Stimulated activated CD4-positive, alpha-beta T cell treated with anti-CD3 and anti-CD28 coated beads, TNF-alpha, amount 100 ng/mL, for 24 hours (primary cell): Measurements from ENCODE around the gene PPP1R12A.
"Not testable (repeated sequence)": the region's sequence is repeated elsewhere in the genome, so short reads cannot be mapped to it uniquely, and the experiment has no call there.

ENCODE experiments used
- DNase-seq, 3 experiments: peaks; one replicate each; pipeline ENCODE4 v3.0.0-alpha.2; 2020; ENCODE audit warnings: low read depth in 3 of 3

Gene PPP1R12A

DNA sequence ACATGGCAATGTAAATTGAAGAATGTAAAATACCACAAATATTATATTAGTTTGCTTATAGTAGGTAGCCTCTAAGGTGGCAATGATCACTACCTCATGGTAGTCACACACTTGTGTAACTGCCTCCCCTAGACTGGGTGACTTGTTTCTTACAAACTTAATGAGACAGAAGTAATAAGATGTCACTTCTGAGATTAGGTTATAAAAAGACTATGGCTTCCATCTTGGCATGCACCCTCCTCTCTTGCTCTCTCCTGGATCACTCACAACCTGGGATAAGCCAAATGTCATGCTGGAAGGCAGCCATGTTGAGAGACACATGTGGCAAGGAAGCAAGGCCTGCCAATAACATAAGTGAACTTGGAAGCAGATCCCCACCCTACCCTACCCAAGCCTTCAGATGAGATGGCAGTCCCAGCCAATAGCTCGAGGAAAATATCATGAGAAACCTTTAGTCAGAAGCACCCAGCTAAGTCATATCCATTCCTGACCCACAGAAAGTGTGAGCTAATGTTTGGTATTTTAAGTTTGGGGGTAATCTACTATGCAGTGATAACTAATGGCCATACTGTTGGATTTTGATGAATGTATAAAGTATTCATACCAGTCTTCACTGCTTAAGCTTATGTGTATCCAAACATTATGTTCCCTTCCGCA is 43.3 kb downstream of the PPP1R12A start:
- no peak for DNase-seq

DNA sequence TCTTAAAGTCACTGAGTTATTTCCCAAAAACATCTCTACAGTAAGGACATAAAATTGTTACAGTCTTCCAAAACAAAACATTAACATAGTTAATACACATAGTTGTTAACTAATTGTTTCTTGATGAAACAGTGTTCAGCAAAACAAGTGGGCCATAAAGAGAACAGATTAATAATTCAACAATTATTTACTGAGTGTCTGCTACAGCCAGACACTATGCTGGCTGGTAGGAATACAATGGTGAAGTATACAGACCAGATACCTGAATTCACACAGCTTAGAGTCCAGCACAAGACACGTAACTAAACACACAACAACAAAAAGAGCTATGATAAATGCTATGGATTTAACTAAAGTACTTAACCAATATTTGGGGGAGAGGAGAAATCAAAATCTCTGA is 47.0 kb downstream of the PPP1R12A start:
- DNase-seq: no peak

DNA sequence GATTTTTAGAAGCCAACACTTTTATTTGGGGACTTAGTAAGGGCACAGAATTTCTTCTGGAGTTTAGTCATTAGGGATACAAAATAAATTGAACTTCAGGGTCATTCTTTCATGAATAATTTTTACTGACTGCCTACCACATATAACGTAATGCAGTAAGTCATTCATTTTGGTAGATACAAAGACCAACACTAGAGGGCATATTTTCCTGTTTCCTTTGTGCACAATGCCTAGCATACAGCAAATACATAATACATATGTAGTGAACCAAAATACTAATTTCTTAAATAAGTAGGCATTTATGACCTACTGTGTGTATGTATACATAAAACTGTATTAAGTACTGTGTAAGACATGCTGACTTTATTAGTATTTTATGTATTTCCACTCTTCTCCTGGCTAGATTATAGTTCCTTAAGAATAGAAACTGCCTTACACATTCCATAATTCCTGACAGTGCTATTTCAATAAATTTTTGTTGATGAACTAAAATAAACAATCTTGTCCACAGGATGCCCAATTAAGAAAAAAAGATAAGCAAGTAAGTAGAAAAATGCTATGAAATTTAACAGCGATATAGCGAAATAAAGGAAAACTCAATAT is 47.9 kb downstream of the PPP1R12A start:
- DNase-seq: no peak

DNA sequence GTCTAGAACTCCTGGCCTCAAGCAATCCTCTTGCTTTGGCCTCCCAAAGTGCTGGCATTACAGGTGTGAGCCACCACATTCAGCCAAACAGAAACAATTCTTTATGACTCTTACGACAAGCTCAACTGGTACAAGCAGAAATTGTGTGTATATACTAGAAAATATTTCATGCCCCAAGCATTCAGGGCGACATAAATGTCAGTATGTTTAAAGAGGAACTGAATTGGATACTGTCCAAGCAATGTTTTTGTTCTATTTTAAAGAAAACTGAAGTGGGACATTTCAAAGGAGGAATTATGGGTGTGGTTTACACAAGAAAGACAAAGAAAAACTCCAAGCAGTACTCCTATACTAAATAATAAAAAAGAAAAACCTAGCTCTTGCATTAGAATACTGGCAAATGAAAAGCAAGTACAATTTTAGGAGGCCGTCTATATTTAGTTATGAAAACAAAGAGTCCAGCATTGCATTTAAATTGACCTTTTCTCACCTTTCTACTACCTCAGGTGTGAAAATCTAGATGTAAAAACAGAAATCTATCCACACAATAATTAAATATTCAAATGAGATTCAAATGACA is 48.9 kb downstream of the PPP1R12A start:
- no peak for DNase-seq

DNA sequence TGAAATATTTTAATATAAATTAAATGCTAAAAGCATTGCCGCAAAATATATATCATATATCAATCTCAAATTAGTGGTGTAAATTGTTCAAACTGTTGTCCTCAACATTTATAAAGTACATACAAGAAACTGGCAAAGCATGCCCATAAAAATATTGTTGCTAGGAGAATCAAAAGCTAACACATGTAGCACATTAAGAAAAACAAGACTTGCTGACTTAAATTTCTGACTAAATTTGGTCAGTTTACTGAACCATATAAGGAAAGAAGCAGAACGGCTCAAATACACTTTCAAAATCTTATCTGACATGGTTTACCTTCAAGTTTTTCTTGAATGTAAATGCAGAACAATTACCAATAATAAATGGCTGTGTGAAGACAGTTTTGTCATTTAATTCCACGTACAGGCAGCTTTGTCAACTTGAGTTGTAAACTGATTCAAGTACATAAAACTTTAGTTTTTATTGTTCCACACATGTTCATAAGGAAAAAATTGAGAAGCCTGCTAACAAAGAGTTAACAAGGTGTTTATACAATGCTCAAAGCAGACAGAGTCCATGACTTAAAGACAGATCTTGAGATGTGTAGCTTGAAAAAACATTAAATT is 50.4 kb downstream of the PPP1R12A start:
- DNase-seq: no peak

DNA sequence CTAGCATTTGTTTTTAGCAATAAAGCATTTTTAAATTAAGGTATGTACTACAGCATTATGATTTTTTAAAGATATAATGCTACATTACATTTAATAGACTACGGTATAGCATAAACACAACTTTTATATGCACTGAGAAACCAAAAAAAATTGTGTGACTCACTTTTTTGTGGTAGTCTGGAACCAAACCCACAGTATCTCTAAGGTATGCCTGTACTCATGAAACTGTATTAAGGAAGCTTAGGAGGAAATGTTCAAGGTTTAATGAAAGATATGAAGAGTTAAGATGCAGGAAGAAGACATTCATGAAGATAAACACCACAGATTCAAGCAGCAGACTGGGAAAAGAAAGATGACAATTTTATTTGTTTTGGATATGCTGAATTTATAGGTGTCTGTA is 51.7 kb downstream of the PPP1R12A start:
- DNase-seq: no peak

DNA sequence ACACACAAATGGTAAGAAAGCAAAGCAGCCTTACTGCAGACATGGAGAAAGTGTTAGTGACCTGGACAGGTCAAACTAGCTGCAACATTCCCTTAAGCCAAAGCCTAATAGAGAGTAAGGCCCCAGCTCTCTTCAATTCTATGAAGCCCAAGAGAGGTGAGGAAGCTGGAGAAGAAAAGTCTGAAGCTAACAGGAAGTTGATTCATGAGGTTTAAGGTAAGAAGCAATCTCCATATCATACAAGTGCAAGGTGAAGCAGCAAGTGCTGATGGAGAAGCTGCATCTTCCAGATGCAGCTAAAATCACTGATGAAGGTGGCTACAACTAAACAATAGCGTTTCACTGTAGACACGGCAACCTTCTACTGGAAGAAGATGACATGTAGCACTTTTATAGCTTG is 53.5 kb downstream of the PPP1R12A start:
- DNase-seq: no peak

DNA sequence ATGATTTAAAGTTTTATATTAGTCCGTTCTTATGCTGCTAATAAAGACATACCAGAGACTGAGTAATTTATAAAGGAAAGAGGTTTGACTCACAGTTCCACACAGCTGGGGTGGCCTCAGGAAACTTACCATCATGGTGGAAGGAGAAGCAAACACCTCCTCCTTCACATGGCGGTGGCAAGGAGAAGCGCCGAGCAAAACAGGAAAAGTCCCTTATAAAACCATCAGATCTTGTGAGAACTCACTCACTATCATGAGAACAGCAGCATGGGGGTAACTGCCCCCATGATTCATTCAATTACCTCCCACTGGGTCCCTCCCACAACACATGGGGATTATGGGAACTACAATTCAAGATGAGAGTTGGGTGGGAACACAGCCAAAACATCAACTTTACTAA is 56.4 kb downstream of the PPP1R12A start:
- DNase-seq: not testable (repeated sequence)

DNA sequence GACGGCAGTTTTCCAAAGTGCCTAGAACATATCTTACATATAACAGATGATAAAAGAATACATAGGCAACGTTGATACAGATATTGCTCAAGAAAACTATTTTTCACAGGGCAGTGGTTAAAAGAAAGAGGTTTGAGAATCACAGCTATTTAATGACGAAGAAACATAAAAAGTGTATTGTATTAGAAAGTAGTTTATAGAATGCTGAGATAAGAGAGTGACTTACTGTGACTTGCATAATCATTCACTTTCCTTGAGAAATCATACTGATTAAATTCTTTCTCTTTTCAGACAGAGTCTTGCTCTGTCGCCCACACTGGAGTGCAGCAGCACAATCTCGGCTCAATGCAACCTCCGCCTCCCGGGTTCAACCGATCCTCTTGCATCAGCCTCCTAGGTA is 57.7 kb downstream of the PPP1R12A start:
- no peak for DNase-seq

DNA sequence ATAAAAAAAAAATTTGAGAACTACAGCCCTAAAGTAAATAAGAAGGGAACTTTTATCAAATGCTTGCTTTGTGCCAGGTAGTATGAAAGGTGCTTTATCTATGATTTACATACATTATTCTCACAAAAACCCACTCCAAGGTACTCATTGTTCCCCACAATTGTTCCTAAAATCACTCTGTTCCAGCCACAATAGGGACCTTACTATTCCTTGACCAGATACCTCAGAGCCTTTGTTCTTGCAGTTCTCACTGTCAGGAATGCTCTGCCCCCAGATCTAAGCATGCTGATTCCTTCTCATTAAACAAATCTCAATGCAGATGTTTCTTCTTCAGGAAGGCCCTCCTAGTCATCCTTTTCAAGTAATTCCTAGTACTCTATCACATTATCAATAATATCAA is 60.2 kb downstream of the PPP1R12A start:
- no peak for DNase-seq

DNA sequence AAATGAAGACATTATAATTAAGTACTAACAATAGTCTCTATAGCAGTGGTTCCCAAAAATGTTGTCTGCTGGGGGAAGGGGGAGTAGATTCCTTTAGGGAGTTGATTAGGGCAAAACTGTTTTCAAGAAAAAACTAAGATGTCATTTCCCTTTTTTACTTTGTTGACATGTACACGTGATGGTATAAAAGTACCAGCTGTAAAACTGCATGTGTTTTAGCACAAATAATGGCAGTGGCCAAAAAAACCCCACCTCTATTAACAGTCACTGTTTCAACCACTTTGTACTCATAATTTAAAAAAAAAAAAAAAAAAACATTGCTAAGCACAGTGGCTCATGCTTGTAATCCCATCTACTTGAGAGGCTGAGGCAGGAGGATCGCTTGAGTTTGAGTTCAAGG is 61.7 kb downstream of the PPP1R12A start:
- DNase-seq: no peak

DNA sequence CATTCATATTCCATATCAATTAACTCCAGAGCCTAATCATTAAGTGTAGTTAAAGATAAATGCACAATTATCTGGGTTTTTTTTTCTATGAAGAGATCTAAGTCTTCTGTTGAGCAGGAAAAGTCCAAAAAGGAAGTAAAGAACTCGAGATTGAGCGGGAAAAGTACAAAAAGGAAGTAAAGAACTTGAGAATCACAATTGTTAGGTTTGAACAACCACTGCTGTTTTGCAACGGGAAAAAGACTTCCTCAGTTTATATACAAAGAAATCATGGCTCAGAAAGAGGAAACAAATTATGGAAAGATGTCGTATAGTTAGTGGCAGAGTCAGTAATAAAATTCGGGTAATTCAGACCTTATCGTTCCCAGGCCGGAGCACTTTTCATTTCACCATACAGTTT is 63.3 kb downstream of the PPP1R12A start:
- DNase-seq: no peak

DNA sequence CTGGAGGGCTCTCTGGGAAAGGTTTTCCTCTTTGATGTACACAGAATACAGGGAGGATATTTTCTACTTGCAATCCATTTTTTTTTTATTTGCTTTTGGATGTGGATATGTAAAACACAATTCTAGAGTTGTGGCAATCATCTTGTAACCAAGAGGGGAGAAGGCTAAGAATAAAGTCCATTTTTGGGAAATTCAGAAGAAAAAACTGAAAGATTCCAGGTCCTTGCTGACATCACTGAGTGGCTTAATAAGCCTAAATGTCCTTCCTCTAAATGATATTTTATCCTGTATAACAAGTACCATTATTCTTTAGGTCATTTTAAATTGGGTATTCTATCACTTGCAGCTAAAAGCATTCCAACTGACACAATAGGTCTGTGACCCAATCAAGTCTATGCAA is 64.0 kb downstream of the PPP1R12A start:
- DNase-seq: no peak

DNA sequence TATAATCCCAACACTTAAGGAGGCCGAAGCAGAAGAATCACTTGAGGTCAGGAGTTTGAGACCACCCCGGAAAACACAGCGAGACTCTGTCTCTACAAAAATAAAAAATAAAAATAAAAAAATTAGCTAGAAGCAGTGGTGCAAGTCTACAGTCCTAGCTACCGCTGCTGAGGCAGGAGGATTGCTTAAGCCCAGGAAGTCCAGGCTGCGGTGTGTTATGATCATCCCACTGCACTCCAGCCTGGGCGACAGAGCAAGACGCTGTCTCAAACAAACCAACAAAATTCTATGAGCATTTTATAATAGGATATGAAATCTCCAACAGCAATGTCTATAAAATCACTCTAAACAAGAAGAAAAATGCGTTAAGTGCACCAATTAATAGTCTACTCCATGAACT is 75.3 kb downstream of the PPP1R12A start:
- no peak for DNase-seq

DNA sequence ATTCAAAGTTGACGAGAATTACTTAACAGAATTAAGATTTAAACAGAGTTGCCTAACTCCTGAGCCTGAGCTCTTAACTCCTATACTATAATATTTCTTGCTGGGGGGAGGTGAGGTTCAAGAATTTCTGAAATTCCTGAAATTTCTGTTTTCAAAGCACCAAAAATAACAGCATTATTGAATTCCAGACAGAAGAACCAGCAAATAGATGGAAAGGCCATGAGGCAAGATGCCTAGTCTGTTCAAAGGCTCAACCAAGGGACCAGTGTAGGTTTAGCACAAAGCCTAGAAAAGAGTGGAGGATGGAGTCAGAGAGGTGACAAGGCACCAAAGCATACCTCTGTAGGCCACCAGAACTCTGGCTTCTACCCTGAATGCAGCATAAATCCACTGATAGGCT is 76.4 kb downstream of the PPP1R12A start:
- DNase-seq: no peak

DNA sequence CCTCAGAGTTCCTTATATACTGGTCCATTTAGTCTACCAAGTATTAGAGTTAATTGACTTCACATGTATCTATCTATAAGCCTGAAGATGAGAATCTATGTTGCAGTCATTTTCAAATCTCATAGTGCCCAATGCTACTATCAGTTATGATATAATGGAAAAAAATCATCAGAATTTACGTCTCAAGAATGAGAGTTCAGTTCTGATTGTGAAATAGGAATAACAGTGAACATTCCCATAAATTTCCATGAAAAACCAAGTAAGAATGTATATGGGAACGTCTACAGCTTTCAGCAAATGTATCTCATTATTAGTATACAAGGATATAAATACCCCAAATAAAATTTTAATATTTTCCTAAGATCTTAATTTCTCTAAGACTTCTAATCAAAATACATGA is 77.2 kb downstream of the PPP1R12A start:
- DNase-seq: no peak

DNA sequence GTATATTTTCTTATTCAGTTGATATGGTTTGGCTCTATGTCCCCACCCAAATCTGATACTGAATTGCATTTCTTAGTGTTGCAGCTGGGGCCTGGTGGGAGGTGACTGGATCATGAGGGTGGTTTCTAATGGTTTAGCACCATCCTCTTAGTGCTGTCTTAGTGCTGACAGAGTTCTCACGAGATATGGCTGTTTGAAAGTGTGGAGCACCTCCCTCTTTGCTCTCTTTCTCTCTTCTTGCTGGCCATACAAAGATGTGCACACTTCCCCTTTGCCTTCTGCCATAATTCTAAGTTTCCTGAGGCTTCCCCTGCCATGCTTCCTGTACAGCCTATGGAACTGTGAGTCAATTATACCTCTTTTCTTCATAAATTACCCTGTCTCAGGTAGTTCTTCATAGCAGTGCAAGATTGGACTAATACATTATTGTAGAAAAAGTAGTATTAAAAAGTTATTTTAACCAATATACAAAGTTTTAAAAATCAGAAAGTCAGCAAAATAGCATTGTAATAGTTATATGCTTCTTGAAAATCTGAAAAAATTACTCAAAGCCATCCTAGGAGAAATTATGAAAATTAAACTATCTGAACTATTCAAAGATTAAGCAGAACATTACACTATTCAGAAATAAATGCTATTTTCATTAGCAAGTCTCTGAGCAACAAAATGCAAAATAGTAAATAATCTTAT is 84.1 kb downstream of the PPP1R12A start:
- no peak for DNase-seq

DNA sequence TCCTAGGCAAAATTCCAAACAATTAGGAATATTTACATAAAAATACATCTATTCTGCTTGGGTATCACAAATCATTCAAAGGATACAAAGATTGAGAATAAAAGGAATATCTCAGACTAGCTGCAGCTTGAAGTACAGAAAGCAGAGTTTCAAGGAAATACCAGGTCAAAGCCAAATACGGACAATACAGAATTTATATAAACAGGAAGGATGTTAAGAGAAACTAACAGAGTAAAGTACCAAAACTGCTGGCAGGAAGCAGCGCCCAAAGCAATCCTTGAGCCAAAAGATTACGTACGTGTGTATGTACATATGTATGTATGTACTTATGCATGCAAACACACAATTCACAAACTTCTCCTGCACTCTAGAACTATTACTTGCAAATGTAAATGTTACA is 86.6 kb downstream of the PPP1R12A start:
- DNase-seq: no peak

DNA sequence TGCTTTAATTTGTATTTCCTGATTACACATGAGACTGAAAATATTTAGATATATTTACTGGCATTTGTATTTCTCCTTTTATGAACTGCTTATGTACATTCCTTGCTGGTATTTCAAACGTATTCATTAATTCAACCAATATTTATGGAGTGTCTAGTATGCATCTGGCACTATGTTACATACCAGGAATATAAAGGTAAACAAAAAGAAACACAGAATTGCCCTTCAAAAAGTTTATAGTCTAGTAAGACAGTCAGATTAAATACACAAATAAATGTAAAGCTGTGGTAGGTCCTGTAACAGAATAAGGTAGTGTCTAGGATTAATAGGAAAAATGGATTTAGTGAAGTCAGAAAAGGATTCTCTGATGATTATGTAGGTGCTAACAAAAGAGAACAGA is 87.5 kb downstream of the PPP1R12A start:
- DNase-seq: no peak

DNA sequence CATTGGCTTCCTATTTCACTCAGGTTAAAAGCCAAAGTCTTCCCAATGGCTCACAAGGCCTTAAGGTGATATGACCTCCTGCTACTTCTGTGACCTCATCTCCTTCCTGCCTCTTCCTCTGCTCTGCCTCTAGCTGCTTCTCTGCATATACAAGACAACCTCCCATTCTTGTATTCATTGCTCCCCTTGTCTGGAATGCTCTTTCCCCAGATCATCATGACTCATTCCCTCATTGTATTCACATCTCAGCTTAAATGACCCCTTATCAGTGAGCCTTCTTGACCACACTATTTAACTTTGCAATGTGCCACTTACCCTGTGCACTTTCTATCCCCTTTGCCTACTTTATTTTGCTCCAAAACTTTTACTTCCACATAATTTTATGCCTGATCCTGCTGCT is 90.2 kb downstream of the PPP1R12A start:
- DNase-seq: no peak

DNA sequence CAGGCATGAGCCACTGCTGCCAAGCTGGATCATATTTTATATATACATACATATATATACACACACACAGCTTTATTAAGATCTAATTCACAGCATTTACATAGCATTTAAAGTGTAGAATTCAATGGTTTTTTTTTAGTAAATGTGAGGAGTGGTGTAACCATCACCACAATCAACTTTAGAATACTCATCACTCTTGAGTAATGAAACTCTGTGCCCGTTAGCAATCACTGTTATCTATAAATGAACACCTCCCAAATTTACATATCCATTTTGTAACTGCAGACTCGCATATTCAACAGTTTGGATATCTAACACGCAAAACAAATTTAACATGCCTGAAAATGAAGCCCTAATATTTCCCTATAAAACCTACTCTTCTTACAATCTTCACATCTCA is 90.9 kb downstream of the PPP1R12A start:
- no peak for DNase-seq

DNA sequence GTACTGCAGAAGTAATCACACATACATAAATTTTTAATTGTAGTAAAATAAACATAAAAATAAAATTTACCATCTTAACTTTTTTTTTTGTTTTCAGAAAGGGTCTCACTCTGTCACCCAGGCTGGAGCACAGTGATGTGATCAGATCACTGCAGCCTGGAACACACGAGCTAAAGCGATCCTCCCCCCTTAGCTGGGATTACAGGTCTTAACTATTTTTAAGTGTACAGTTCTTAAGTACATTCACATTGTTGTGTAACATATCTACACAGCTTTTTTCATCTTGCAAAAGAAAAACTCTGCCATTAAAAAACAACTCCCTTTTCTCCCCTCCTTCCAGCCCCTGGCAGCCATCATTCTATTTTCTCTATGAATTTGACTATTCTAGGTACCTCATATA is 92.3 kb downstream of the PPP1R12A start:
- DNase-seq: no peak

DNA sequence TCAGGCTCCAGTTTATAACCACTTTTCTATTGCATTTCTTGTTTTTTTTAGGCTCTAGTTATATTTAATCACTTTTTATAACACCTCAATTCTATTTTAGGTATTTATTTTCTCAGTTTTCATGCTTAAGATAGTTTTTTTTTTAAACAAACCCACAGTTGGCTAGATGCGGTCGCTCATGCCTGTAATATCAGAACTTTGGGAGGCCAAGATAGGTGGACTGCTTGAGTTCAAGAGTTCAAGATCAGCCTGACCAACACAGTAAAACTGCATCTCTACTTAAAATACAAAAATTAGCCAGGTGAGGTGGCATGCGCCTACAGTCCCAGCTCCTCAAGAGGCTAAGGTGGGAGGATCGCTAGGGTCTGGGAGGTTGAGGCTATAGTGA is 93.0 kb downstream of the PPP1R12A start:
- no peak for DNase-seq
